ENCODE data around the gene PALM3.
A peak's percentile ranks its signal among the peaks of the same experiment; 100 is the strongest.

Gene PALM3

DNA sequence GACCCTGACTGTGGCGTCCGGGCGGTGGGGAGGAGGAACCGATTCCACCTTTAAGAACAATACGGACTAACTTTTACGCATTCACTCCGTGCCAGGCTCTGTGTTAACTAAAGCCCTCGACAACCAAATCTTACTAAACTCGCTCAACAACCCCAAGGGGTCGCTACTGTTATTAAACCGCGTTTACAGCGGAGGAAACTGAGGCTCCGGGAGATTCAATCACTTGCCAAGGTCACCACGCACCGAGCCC lies 27.5 kb upstream of the PALM3 start:
- no peak for DNase-seq (ENCODE audit: low spot score)

DNA sequence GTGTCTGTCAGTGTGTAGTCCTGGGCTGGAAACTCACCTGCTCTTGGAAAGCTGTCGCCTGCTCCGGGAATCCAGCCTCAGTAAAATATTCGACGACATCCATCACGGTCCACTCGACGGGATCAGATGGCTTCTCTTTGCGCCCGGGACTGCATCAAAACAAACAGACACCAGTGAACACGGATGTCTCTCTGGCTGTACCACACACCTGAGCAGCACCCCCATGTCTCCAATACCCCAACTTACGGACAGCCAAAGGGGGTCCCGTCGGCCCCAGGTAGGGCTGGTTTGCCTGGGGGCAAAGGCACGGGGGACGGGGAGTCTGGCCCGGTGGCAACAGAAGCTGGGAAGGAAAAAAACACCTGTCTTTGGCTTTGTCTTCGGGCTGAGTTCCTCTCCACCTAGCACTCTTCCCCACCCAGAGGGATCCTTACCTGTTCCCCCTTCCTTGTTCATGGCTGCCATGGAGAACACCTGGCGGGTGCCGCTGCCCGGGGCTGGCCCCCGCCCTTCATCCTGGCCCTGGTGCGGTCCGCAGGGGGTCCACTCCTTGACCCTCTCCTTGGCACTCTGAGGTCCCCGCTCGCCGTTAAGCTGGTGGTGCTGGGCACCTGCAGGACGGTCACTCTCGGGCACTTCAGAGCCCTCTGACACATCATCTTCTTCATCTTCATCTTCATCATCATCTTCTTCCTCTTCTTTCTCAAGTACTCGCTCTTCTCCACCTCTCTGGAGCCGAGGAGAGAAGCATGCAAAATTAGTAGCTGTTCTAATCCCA lies 26.9 kb upstream of the PALM3 start:
- DNase-seq (ENCODE audit: low spot score), result no peak

DNA sequence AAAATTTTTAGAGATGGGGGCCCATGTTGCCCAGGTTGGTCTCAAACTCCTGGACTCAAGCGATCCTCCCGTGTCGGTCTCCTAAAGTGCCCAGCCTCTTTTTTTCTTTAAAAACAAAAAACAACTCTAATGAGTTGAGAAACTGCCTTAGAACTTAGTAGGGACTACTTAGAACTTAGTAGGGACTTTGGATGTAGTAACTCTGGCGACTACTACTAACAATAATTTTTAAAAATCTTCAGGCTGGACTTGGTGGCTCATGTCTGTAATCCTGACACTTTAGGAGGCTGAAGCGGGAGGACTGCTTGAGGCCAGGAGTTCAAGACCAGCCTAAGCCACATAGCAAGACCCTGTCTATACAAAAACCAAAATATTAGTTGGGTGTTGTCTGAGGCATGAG lies 24.2 kb upstream of the PALM3 start:
- no peak for DNase-seq (ENCODE audit: low spot score)

DNA sequence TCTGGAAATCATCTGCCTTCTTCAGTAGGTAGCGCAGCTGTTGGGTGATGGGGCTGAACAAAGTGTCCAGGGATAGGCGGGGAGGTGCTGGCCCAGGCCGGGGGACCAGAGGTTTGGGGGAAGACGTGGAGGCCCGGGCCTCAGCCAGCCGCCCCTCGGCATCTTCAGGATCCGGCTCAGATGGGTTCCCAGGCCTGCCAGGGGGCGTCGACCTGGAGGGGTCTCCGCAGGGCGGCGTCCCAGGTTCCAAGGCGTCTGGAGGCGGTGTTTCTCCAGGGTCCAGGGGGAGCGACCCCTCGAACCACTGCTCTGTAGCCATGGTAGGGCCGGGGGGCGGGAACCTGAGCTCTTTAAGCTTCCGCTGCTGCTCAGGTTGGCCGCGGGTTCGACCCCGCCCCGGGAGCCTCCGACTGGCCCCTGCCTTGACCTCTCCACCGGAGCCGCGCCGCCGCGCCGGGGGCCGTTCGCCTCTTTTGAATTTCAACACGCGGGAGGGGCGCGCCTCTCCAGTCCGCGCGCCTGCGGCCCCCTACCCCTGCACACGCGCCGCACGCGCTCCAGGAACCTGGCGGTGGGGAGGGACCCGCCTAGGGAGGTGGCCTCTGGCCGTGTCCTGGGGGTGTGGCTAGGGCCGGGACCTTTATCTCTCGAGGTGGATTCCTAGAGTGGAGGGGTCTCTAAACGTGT lies 23.6 kb upstream of the PALM3 start, which contains the start of gene C19orf67:
C19orf67 (minus strand) TSS at position 475 of the 687 bp plus-strand sequence; CDS start at position 319, 156 bp downstream.
- DNase-seq (ENCODE audit: low spot score), result no peak

- DNase-seq (ENCODE audit: low spot score), result no peak
Measured at GRCh38 chr19:14082675-14082960, 20.7 kb upstream of the PALM3 start.

DNA sequence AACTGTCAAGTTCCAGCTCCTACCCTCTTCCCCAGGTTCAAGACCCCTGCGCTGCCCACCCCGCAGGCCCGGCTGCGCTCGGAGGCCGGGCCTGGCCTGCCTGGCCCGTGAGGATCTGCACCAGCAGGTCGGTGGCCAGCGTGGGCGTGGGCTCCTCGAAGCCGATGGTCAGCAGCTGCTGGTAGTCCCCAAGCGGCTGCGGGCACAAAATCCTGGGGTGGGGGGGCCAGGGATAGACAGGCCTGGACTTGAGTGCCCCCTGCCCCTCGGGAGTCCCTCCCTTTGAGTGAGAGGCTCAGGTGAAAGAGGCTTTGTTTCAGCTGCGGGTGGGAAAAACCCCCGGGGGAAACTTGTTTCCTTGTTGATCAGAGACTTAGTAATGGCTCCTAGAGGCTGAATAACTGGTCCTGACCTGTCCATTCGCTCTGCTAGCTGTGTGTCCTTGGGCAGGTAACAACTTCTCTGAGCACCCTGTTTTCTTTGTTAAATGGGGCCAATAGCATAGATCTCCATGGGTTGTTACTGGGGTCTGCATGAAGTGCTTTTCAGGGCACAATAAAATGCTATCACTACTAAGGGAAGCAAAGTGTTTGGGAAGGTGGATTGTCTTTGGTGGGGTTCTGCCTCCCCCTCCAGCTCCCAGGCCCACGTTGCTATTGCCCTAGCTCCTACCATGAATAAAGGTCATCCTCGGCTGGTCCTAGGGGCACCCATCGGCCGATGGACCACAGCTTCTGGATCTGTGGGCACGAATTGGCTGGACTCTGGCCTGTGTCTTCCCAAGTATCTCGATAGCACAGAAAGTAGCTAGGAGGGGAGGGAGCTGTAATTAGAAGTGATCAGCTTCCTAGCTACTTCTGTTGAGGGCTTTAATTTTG lies 20.2 kb upstream of the PALM3 start:
- DNase-seq (ENCODE audit: low spot score), result no peak

GRCh38 chr19:14080887-14081796 lies 19.3 kb upstream of the PALM3 start:
- DNase-seq (ENCODE audit: low spot score), result peak; percentile 100

GRCh38 chr19:14078411-14078810 lies 16.5 kb upstream of the PALM3 start:
- peak; percentile 52 for DNase-seq (ENCODE audit: low spot score)

DNA sequence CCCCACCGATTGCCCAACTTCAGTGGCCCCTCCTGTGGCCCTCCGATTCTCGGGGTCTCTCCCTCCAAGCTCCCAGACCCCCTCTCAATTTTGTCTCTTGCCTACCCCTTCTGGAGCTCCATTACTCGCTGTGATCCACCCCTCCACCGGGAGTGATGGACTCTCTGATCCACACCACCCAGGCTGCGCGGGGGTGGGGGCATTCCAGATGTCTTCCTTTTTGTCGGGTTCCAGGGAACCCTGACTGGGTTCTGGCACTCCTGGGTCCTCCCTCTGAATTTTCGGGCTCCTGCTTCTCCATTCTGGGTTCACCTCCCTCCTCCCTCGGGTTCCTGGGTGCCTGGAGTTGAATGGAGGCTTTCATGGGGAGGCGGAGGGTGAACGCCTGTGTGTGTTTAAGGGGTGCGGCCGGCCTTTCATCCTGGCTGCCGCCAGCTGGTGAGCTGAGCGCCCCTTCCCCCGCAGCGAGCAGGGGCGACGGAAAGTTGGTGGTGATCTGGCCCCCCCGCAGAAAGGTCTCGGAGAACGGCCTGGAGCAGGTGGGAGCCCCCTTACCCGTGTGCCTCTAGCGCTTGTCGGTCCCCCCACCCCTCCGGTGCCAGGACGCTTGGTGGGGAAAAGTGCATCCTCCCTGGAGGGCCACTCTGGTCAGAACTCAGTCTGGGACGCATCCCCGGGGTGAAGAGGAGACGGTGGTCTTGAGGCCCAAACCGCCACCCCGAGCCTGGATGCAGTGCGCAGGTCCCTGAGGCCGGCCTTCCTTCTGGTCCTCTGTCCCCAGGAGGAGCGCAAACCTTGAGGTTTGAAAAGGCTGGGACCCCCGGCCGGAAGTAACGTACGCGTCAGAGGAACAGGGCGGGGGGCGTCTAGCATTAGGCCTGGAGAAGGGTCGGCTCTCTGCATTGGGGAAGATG lies 12.3 kb upstream of the PALM3 start:
- peak; percentile 41 for DNase-seq (ENCODE audit: low spot score)

DNA sequence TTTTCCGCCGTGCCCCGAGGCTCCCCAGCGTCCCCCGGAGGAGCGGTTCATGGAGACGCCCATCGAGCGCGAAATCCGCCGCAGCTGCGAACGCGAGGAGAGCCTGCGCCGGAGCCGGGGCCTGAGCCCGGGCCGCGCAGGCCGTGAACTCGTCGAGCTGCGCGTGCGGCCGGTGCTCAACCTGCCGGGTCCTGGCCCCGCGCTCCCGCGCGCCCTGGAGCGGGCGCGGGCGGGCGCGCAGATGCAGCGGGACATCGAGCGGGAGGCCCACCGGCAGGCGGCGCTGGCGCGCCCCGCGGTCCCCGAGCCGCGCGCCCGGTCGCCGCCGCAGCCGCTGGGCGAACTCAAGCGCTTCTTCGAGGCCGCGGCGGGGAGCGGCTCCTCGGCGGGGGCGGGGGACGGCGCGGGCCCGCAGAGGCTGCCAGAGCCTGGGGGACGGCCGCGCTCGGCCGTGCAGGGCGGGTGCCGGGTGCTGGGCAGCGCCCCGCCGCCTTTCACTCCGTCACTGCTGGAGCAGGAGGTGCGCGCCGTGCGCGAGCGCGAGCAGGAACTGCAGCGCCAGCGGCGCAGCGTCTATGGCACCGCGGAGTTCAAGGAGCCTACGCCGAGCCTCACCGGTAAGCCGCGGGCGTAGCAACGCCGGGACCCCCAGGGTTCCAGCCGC lies 11.5 kb upstream of the PALM3 start:
- peak; percentile 36 for DNase-seq (ENCODE audit: low spot score)

- no peak for DNase-seq (ENCODE audit: low spot score)
Measured at GRCh38 chr19:14072535-14073260, 10.8 kb upstream of the PALM3 start, which contains the start of gene MISP3. TSS of gene MISP3 (plus strand) at chr19:14072786. CDS start at chr19:14073310, 524 bp downstream.

DNA sequence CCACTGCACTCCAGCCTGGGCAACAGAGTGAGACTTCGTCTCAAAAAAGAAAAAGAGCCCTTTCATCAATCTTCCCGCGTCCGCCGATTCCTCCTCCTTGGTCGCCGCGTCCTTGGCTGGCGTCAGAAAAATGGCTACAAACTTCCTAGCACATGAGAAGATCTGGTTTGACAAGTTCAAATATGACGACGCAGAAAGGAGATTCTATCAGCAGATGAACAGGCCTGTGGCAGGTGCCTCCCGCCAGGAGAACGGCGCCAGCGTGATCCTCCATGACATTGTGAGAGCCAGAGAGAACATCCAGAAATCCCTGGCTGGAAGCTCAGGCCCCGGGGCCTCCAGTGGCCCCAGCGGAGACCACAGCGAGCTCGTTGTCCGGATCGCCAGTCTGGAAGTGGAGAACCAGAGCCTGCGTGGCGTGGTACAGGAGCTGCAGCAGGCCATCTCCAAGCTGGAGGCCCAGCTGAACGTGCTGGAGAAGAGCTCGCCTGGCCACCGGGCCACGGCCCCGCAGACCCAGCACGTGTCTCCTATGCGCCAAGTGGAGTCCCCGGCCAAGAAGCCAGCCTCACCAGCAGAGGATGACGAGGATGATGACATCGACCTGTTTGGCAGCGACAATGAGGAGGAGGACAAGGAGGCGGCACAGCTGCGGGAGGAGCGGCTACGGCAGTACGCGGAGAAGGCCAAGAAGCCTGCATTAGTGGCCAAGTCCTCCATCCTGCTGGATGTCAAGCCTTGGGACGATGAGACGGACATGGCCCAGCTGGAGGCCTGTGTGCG lies 8.6 kb upstream of the PALM3 start:
- no peak for DNase-seq (ENCODE audit: low spot score)

- no peak for DNase-seq (ENCODE audit: low spot score)
Measured at GRCh38 chr19:14066134-14066533, 4.3 kb upstream of the PALM3 start.

DNA sequence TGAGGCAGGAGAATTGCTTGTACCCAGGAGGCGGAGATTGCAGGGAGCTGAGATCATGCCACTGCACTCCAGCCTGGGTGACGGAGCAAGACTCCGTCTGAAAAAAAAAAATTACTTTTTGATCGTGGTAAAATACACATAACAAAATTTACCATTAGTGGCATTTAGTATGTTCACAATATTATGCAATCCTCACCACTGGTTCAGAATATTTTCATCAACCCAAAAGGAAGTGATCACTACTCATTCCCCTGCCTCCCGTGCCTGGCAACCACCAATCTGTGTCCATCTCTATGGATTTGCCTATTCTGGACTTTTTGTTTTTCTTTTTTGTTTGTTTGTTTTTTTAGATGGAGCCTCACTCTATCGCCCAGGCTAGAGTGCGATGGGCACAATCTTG lies 1.2 kb upstream of the PALM3 start:
- no peak for DNase-seq (ENCODE audit: low spot score)

DNA sequence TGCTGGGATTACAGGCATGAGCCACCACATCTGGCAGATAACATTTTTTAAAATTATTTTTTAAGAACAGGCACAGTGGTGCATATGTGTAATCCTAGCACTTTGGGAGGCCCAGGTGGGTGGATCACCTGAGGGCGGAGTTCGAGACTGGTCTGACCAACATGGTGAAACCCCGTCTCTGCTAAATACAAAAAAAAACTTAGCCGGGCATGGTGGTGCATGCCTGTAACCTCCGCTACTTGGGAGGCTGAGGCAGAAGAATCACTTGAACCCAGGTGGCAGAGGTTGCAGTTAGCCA lies 631 bp upstream of the PALM3 start:
- DNase-seq (ENCODE audit: low spot score), result no peak

GRCh38 chr19:14061081-14061749 lies 661 bp downstream of the PALM3 start:
- DNase-seq (ENCODE audit: low spot score), result no peak

DNA sequence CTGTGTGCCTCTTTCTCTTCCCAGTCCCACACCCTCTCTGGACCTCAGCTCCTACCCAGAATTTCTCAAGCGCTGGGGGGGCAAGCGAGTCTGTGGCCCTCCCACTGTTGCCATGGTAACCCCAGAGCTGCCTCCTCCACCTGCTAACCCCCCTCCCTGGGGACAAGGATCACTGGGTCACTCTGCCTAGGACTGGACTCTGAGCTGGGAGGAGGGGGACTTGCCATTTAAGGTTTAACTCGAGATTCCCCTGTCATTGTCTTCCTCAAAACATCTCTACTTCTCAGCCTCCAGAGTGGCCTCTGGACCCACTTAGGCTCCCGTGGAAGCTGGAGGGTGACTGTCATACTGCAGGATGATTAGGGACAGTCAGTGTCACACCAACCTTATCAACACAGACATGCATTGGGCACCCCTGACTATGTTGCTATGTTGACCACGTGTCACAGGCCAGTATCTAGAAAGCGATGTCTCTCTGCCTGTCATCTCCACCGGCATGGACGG lies 2.2 kb downstream of the PALM3 start:
- no peak for DNase-seq (ENCODE audit: low spot score)

- DNase-seq (ENCODE audit: low spot score), result no peak
Measured at GRCh38 chr19:14059093-14059480, 2.8 kb downstream of the PALM3 start.

Data from pons (tissue), 1 donor.